H9 (cell line): ENCODE data around the gene TYRO3. TPM values are rescaled to one million over a fixed set of nuclear protein-coding genes. Genes with fewer than 3 reads are reported as not detected.

ENCODE experiments used
- DNase-seq: peaks from one replicate; pipeline ENCODE4 v3.0.0-alpha.2; 2017
- H2AFZ ChIP-seq: one replicate; pipeline ENCODE4 v1.6.1; 2013; ENCODE audit warnings: mild to moderate bottlenecking, low read length, control low read depth, moderate library complexity
- H2AK5ac ChIP-seq: 2 replicates; pipeline ENCODE4 v1.6.1; 2013; ENCODE audit warnings: low read length, control low read depth, mixed read lengths; ENCODE audit not compliant: insufficient read length
- H2BK120ac ChIP-seq: one replicate; pipeline ENCODE4 v1.6.1; 2013; ENCODE audit warnings: low read depth, mild to moderate bottlenecking, low read length, control low read depth, inconsistent platforms; ENCODE audit not compliant: poor library complexity, severe bottlenecking
- H2BK12ac ChIP-seq: 2 replicates; pipeline ENCODE4 v1.6.1; 2013; ENCODE audit warnings: low read length, control low read depth, mixed read lengths, low read depth; ENCODE audit not compliant: insufficient read length
- H2BK15ac ChIP-seq: 2 replicates; pipeline ENCODE4 v1.6.1; 2013; ENCODE audit warnings: low read depth, low read length, control low read depth
- H2BK20ac ChIP-seq: one replicate; pipeline ENCODE4 v1.6.1; 2013; ENCODE audit warnings: low read depth, mild to moderate bottlenecking, low read length, control low read depth, inconsistent platforms; ENCODE audit not compliant: poor library complexity, severe bottlenecking
- H2BK5ac ChIP-seq: 2 replicates; pipeline ENCODE4 v1.6.1; 2013; ENCODE audit warnings: low read length, control low read depth, mixed read lengths; ENCODE audit not compliant: insufficient read length
- H3K14ac ChIP-seq: 2 replicates; pipeline ENCODE4 v1.6.1; 2013; ENCODE audit warnings: low read length, control low read depth; ENCODE audit not compliant: insufficient read depth
- H3K18ac ChIP-seq: 2 replicates; pipeline ENCODE4 v1.6.1; 2013; ENCODE audit warnings: low read depth, mild to moderate bottlenecking, mixed read lengths, low read length, control low read depth; ENCODE audit not compliant: insufficient read length
- H3K23ac ChIP-seq: 2 replicates; pipeline ENCODE4 v1.6.1; 2013; ENCODE audit warnings: low read length, control low read depth, mixed read lengths, low read depth; ENCODE audit not compliant: insufficient read length
- H3K23me2 ChIP-seq: 2 replicates; pipeline ENCODE4 v1.6.1; 2013; ENCODE audit warnings: low read depth, mild to moderate bottlenecking, mixed read lengths, low read length, control low read depth; ENCODE audit not compliant: insufficient read length, poor library complexity, severe bottlenecking
- H3K27ac ChIP-seq: 2 replicates; pipeline ENCODE4 v1.5.1; 2013; ENCODE audit warnings: low read length, control low read depth, mixed read lengths, low read depth; ENCODE audit not compliant: insufficient read length
- H3K27me3 ChIP-seq: 2 replicates; pipeline ENCODE4 v1.6.1; 2013; ENCODE audit warnings: low read length, control low read depth, inconsistent platforms; ENCODE audit not compliant: insufficient read depth
- H3K4ac ChIP-seq: 2 replicates; pipeline ENCODE4 v1.6.1; 2013; ENCODE audit warnings: low read depth, mild to moderate bottlenecking, control low read depth, inconsistent platforms, low read length, moderate library complexity
- H3K4me1 ChIP-seq: 2 replicates; pipeline ENCODE4 v1.6.1; 2013; ENCODE audit warnings: low read length, control low read depth, inconsistent platforms; ENCODE audit not compliant: insufficient read depth
- H3K4me2 ChIP-seq: 2 replicates; pipeline ENCODE4 v1.6.1; 2013; ENCODE audit warnings: low read length, control low read depth, mixed read lengths; ENCODE audit not compliant: insufficient read length, insufficient read depth
- H3K56ac ChIP-seq: 2 replicates; pipeline ENCODE4 v1.6.1; 2013; ENCODE audit warnings: low read depth, mild to moderate bottlenecking, mixed read lengths, low read length, control low read depth; ENCODE audit not compliant: insufficient read length
- H3K79me1 ChIP-seq: 2 replicates; pipeline ENCODE4 v1.6.1; 2013; ENCODE audit warnings: low read depth, mild to moderate bottlenecking, moderate library complexity, low read length, control low read depth, inconsistent platforms; ENCODE audit not compliant: insufficient read depth, poor library complexity, severe bottlenecking
- H3K79me2 ChIP-seq: 2 replicates; pipeline ENCODE4 v1.6.1; 2013; ENCODE audit warnings: low read length, control low read depth, inconsistent platforms; ENCODE audit not compliant: insufficient read depth
- H3K9ac ChIP-seq: 2 replicates; pipeline ENCODE4 v1.6.1; 2013; ENCODE audit warnings: low read length, control low read depth, mixed read lengths; ENCODE audit not compliant: insufficient read length; ENCODE audit errors: extremely low read depth
- H3K9me3 ChIP-seq: one replicate; pipeline ENCODE4 v1.6.1; 2013; ENCODE audit warnings: low read depth, low read length, inconsistent platforms; ENCODE audit not compliant: control insufficient read depth
- H3T11ph ChIP-seq: one replicate; pipeline ENCODE4 v1.6.1; 2013; ENCODE audit warnings: mild to moderate bottlenecking, low read length, control low read depth, inconsistent platforms
- H4K20me1 ChIP-seq: one replicate; pipeline ENCODE4 v1.6.1; 2013; ENCODE audit not compliant: control insufficient read depth, insufficient read length, insufficient read depth
- H4K5ac ChIP-seq: 2 replicates; pipeline ENCODE4 v1.6.1; 2013; ENCODE audit warnings: low read depth, mild to moderate bottlenecking, mixed read lengths, low read length, control low read depth; ENCODE audit not compliant: insufficient read length
- H4K8ac ChIP-seq: replicated peaks from 2 replicates; pipeline ENCODE4 v1.6.1; 2013; ENCODE audit warnings: low read length, control low read depth, mixed read lengths, low read depth; ENCODE audit not compliant: insufficient read length
- H4K91ac ChIP-seq: 2 replicates; pipeline ENCODE4 v1.6.1; 2013; ENCODE audit warnings: low read depth, mild to moderate bottlenecking, moderate library complexity, mixed read lengths, low read length, control low read depth; ENCODE audit not compliant: insufficient read length
- H3K27ac Mint-ChIP-seq, 3 experiments: 2 replicates in 2 of 3; 3 replicates in 1 of 3; pipeline ENCODE4 v1.8.0; 2020 to 2021; ENCODE audit warnings: mixed read lengths in 3 of 3, mild to moderate bottlenecking in 1 of 3, moderate library complexity in 1 of 3
- H3K27me3 Mint-ChIP-seq: 2 replicates; pipeline ENCODE4 v1.8.0; 2021; ENCODE audit warnings: low read depth, mild to moderate bottlenecking, moderate library complexity, mixed read lengths
- H3K36me3 Mint-ChIP-seq, 3 experiments: 2 replicates in 2 of 3; 3 replicates in 1 of 3; pipeline ENCODE4 v1.8.0; 2020 to 2021; ENCODE audit warnings: low read depth in 3 of 3, mixed read lengths in 3 of 3; ENCODE audit not compliant: insufficient read depth in 1 of 3
- H3K4me1 Mint-ChIP-seq, 2 experiments: 2 replicates each; pipeline ENCODE4 v1.8.0; 2020; ENCODE audit warnings: mixed read lengths in 2 of 2
- H3K4me3 Mint-ChIP-seq, 2 experiments: 2 replicates in 1 of 2; 3 replicates in 1 of 2; pipeline ENCODE4 v1.8.0; 2020 to 2021; ENCODE audit warnings: mild to moderate bottlenecking in 2 of 2, mixed read lengths in 2 of 2, moderate library complexity in 1 of 2
- H3K9me3 Mint-ChIP-seq, 2 experiments: 2 replicates in 1 of 2; 3 replicates in 1 of 2; pipeline ENCODE4 v1.8.0; 2020; ENCODE audit warnings: mild to moderate bottlenecking in 2 of 2, mixed read lengths in 2 of 2, moderate library complexity in 1 of 2
- WGBS: extraction: QIAGEN DNeasy Blood & Tissue Kit; methylation state at CpG from one replicate; pipeline ENCODE4 v1.1.7; 2013; ENCODE audit warnings: missing lambda C conversion rate, low lambda C conversion rate, mixed read lengths; ENCODE audit not compliant: insufficient read length; ENCODE audit errors: extremely low coverage; 5-methylcytosine and 5-hydroxymethylcytosine counted together
- total RNA-seq: library from RNA; stranded (reverse); gene quantifications from 2 replicates; pipeline ENCODE4 v1.2.1, GENCODE V29; 2021
- TF ChIP-seq, protein P1 (sequence below): fragments of 200-600 bp; sonication (generic); conservative IDR thresholded peaks from 3 replicates; pipeline ENCODE4 v1.8.0; 2021; ENCODE audit warnings: antibody characterized with exemption, mild to moderate bottlenecking

Gene TYRO3
- total RNA-seq, 1 experiment from 2014 or later = 124 TPM

DNA sequence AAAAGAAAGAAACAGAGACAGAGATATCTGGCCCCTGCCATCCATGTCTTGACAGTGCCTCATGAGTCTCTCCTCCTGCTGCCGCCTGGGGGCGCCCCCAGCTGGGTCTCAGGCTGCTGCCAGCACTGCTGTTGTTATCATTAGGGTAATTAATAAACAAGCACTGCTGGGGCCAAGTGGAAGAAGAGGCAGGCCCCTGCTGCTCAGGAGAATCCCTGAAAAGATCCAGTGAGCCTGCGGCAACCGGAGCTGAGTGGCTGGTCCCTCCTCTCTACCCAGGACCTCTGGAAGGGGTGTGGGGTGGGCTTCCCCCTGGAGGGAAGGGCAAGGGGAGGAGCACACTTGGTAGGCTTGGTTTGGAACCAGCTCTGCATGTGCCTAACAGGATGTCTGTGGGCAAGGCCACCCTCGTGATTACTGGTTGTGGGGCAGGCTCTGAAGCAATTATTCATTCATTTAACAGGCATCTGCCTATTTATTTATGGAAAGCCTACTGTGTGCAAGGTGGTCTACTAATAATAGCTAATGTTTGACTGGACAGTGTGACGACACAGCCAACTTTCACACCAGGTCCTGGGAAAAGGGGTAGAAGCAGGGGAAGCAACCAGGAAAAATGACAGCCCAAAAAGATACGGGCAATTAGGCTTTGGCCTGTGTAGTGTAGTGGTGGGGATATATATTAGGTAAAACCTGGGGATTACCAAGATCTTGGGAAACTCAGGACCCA lies 1.2 kb upstream of the TYRO3 start:
- Histone ChIP-seq H2BK12ac (no peak overlapping the region), H3K9ac (no peak overlapping the region), H3K79me1 (no peaks in the 10 kb centered on the region), H3K4me2 (peak overlapping the region; percentile 93), H2AK5ac (no peak overlapping the region), H2BK20ac (no peak overlapping the region), H2BK5ac (no peak overlapping the region), H3K23me2 (peaks cover 15% of the 10 kb centered on the region), H3K27me3 (no peaks in the 10 kb centered on the region; the same call in 1 of the 2 replicates), H4K91ac (no peak overlapping the region), H3K27ac (no peak overlapping the region), H4K8ac (no peak overlapping the region), H4K5ac (no peak overlapping the region), H3K79me2 (no peaks in the 10 kb centered on the region; the same call in 1 of the 2 replicates), H3K18ac (no peak overlapping the region), H2BK120ac (no peak overlapping the region), H3K14ac (no peak overlapping the region), H3K56ac (no peak overlapping the region), H3K4me1 (peaks cover 11% of the 10 kb centered on the region; the same call in 1 of the 2 replicates), H3K9me3 (no peaks in the 10 kb centered on the region), H4K20me1 (no peaks in the 10 kb centered on the region), H2BK15ac (no peak overlapping the region), H2AFZ (no peak overlapping the region), H3K23ac (no peak overlapping the region), H3K4ac (no peak overlapping the region), H3T11ph (no peak overlapping the region)
- H3K27me3 Mint-ChIP-seq = no peaks in the 10 kb centered on the region
- peaks cover 40 to 46% of the 10 kb centered on the region in 2 experiments for H3K4me1 Mint-ChIP-seq
- TF ChIP-seq, protein P1, sequence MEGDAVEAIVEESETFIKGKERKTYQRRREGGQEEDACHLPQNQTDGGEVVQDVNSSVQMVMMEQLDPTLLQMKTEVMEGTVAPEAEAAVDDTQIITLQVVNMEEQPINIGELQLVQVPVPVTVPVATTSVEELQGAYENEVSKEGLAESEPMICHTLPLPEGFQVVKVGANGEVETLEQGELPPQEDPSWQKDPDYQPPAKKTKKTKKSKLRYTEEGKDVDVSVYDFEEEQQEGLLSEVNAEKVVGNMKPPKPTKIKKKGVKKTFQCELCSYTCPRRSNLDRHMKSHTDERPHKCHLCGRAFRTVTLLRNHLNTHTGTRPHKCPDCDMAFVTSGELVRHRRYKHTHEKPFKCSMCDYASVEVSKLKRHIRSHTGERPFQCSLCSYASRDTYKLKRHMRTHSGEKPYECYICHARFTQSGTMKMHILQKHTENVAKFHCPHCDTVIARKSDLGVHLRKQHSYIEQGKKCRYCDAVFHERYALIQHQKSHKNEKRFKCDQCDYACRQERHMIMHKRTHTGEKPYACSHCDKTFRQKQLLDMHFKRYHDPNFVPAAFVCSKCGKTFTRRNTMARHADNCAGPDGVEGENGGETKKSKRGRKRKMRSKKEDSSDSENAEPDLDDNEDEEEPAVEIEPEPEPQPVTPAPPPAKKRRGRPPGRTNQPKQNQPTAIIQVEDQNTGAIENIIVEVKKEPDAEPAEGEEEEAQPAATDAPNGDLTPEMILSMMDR = peak; percentile 97
- peak; percentile 89 for DNase-seq
- peaks cover 4 to 11% (median 10%) of the 10 kb centered on the region in 3 experiments; a peak in 5 of 7 replicates for H3K36me3 Mint-ChIP-seq
- peak overlapping the region; percentile 83 to 97 (median 88) for H3K27ac Mint-ChIP-seq
- no peaks in the 10 kb centered on the region; a peak in 1 of 5 replicates for H3K9me3 Mint-ChIP-seq
- peak overlapping the region; percentile 82 to 90 for H3K4me3 Mint-ChIP-seq
- WGBS = no CpG with 5 or more reads among the region's 7 CpGs
